CD4-positive, alpha-beta T cell treated with Interleukin-2 at 100 ng/mL for 4 hours (primary cell): ENCODE data around the gene METTL25.

ENCODE experiments used
- DNase-seq: peaks from one replicate; pipeline ENCODE4 v3.0.0-alpha.2; 2020; ENCODE audit warnings: low spot score

Gene METTL25

GRCh38 chr12:82527165-82527780 is 168.9 kb downstream of the METTL25 start:
- DNase-seq, result peak; percentile 29
